ENCODE measurements around the gene FLYWCH1. TPM values are rescaled to one million over a fixed set of nuclear protein-coding genes. Genes with fewer than 3 reads are reported as not detected.
A peak's percentile ranks its signal among the peaks of the same experiment; 100 is the strongest.

The FLYWCH1 gene
- total RNA-seq, 4 donors from 2014 or later: 33.8 to 61.6 (median 46.8) TPM

- TF ChIP-seq POLR2A (IDR thresholded peaks at IDR 0.05; ENCODE audit: low read depth): no peak
- peak in 1 of 2 donors; percentile 40 for TF ChIP-seq POLR2AphosphoS5 (IDR thresholded peaks at IDR 0.05)
- peak in 2 of 3 experiments; percentile 95 to 96 for TF ChIP-seq CTCF (IDR thresholded peaks at IDR 0.05)
- Histone ChIP-seq H3K9me3 (no peaks in the 10 kb centered on the region), H3K36me3 (no peaks in the 10 kb centered on the region), H3K27me3 (peaks cover 0 to 35% (median 4%) of the 10 kb centered on the region in 4 donors), H3K27ac (replicated peaks in 1 of 4) (no peak overlapping the region), H3K4me3 (peak overlapping the region; percentile 24 to 44 (median 32)), H3K4me1 (peaks cover 28 to 47% (median 32%) of the 10 kb centered on the region in 4 donors)
- DNase-seq (ENCODE audit: extremely low spot score): peak; percentile 95
- 40% methylated on average over 14 of the region's 42 CpGs for WGBS
- intact Hi-C loops (cut with DNase I): no loop called here
Measured at GRCh38 chr16:2983706-2984136, 72.0 kb downstream of the FLYWCH1 start.

GRCh38 chr16:2985462-2985861, 73.7 kb downstream of the FLYWCH1 start:
- Histone ChIP-seq H3K27ac (replicated peaks in 1 of 4) (no peak overlapping the region), H3K4me1 (peaks cover 19 to 37% (median 24%) of the 10 kb centered on the region in 4 donors), H3K9me3 (no peaks in the 10 kb centered on the region), H3K4me3 (no peak overlapping the region), H3K27me3 (peaks cover 0 to 38% (median 0%) of the 10 kb centered on the region in 4 donors), H3K36me3 (no peaks in the 10 kb centered on the region)
- no peak for TF ChIP-seq POLR2A (IDR thresholded peaks at IDR 0.05; ENCODE audit: low read depth)
- TF ChIP-seq POLR2AphosphoS5 (IDR thresholded peaks at IDR 0.05): no peak
- no peak for TF ChIP-seq CTCF (IDR thresholded peaks at IDR 0.05)
- TF ChIP-seq EP300 (IDR thresholded peaks at IDR 0.05): no peak
- WGBS: 80% methylated on average over 1 of the region's 9 CpGs
- intact Hi-C loops (cut with DNase I): no loop called here
- no peak for DNase-seq (ENCODE audit: extremely low spot score)

- no peak for TF ChIP-seq POLR2A (IDR thresholded peaks at IDR 0.05; ENCODE audit: low read depth)
- TF ChIP-seq CTCF (IDR thresholded peaks at IDR 0.05): no peak
- TF ChIP-seq EP300 (IDR thresholded peaks at IDR 0.05): no peak
- no peak for TF ChIP-seq POLR2AphosphoS5 (IDR thresholded peaks at IDR 0.05)
- peaks cover 0 to 42% (median 0%) of the 10 kb centered on the region in 4 donors for H3K27me3 ChIP-seq
- no peak overlapping the region for H3K27ac ChIP-seq (replicated peaks in 1 of 4)
- H3K36me3 ChIP-seq: no peaks in the 10 kb centered on the region
- H3K4me3 ChIP-seq: no peak overlapping the region
- H3K9me3 ChIP-seq: no peaks in the 10 kb centered on the region
- H3K4me1 ChIP-seq: peaks cover 15 to 33% (median 21%) of the 10 kb centered on the region in 4 donors
- 81% methylated on average over 11 of the region's 15 CpGs for WGBS
- DNase-seq (ENCODE audit: extremely low spot score): no peak
- intact Hi-C loops (cut with DNase I): no loop called here
Measured at GRCh38 chr16:2985893-2986355, 74.2 kb downstream of the FLYWCH1 start.

GRCh38 chr16:2986623-2987188, 75.0 kb downstream of the FLYWCH1 start:
- peaks cover 0 to 42% (median 0%) of the 10 kb centered on the region in 4 donors for H3K27me3 ChIP-seq
- WGBS: 100% methylated on average over 2 of the region's 17 CpGs
- TF ChIP-seq POLR2A (IDR thresholded peaks at IDR 0.05; ENCODE audit: low read depth) (no peak), POLR2AphosphoS5 (IDR thresholded peaks at IDR 0.05) (no peak), CTCF (IDR thresholded peaks at IDR 0.05) (no peak), EP300 (IDR thresholded peaks at IDR 0.05) (no peak)
- H3K9me3 ChIP-seq: no peaks in the 10 kb centered on the region
- no peaks in the 10 kb centered on the region for H3K36me3 ChIP-seq
- intact Hi-C loops (cut with DNase I): no loop called here
- H3K27ac ChIP-seq (replicated peaks in 1 of 4): no peak overlapping the region
- no peak for DNase-seq (ENCODE audit: extremely low spot score)
- peaks cover 11 to 25% (median 16%) of the 10 kb centered on the region in 4 donors for H3K4me1 ChIP-seq
- no peak overlapping the region for H3K4me3 ChIP-seq
